ENCODE measurements around the gene TLN1. TPM values are rescaled to one million over a fixed set of nuclear protein-coding genes. Genes with fewer than 3 reads are reported as not detected.

TLN1 gene
- total RNA-seq, 2 donors from 2014 or later, result 177 to 196 TPM

DNA sequence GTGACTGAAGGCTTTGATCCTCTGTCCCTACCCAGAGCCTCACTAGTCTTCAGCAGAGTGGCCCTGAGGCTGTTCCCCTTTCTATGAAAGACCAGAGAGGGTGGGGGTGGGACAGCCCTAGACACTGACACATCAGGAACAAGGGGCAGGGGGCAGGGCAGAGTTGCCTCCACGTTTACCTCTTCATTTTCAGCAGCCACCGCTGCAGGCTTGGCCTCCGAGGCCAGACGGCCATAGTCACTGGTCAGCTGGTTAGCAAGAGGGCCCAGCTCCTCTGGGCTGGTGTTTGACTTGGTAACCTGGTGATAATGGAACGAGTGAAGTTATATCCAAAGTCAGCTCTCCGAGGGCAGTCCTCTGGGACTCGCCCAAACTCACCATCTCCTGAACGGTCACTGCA lies 26.6 kb downstream of the TLN1 start:
- no peak overlapping the region for H3K27ac ChIP-seq
- H3K36me3 ChIP-seq, result peaks cover 65% of the 10 kb centered on the region
- H3K9me3 ChIP-seq, result no peaks in the 10 kb centered on the region
- H3K4me1 ChIP-seq, result no peaks in the 10 kb centered on the region
- intact Hi-C loops (cut with DNase I), result no loop called here
- H3K4me3 ChIP-seq, result no peak overlapping the region
- TF ChIP-seq, protein P1, sequence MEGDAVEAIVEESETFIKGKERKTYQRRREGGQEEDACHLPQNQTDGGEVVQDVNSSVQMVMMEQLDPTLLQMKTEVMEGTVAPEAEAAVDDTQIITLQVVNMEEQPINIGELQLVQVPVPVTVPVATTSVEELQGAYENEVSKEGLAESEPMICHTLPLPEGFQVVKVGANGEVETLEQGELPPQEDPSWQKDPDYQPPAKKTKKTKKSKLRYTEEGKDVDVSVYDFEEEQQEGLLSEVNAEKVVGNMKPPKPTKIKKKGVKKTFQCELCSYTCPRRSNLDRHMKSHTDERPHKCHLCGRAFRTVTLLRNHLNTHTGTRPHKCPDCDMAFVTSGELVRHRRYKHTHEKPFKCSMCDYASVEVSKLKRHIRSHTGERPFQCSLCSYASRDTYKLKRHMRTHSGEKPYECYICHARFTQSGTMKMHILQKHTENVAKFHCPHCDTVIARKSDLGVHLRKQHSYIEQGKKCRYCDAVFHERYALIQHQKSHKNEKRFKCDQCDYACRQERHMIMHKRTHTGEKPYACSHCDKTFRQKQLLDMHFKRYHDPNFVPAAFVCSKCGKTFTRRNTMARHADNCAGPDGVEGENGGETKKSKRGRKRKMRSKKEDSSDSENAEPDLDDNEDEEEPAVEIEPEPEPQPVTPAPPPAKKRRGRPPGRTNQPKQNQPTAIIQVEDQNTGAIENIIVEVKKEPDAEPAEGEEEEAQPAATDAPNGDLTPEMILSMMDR (IDR thresholded peaks at IDR 0.05), result no peak
- no peak for DNase-seq
- H3K9ac ChIP-seq (ENCODE audit: low read depth in 2 of 2, low read length in 2 of 2), result no peak overlapping the region
- H3K27me3 ChIP-seq, result no peaks in the 10 kb centered on the region

DNA sequence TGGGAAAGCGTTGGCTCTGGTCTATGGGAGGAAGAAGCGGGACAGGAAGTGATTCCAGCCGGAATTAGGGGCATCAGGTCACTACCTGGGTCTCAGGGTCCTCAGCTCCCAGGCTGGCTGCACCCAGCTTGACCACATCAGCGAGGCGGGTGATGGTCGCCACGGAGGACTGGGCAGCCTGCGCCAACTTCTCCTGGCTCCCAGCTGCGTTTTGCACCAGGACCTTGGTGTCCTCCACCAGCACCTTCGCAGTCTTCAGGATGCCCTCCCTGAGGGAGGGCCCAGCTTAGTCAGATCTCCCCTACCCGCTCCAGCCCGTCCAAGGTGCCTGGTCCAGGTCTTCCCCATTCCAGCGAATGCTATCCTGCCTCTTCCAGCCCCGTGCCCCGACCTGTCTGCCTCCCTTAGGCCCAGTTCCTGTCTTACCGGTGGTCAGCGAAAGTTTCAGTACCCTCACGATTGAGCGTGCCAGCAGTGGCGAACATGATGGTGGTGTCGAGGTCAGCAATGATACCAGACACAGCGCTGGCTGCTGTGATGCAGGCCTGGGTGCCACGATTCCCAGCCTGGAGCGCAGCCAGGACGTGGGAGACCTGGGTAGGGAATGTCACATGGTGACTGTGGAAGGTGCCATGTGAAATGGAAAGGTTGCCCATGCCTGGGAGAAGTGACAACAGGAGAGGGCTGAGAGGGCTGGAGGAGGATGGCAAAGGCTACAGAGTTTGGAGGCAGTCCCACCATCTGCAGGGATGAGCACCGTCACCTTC lies 27.9 kb downstream of the TLN1 start:
- no peak overlapping the region for H3K9ac ChIP-seq (ENCODE audit: low read depth in 2 of 2, low read length in 2 of 2)
- TF ChIP-seq, protein P1 (IDR thresholded peaks at IDR 0.05), result no peak
- H3K27me3 ChIP-seq, result no peaks in the 10 kb centered on the region
- DNase-seq, result no peak
- no peak overlapping the region for H3K27ac ChIP-seq
- no peaks in the 10 kb centered on the region for H3K9me3 ChIP-seq
- H3K4me1 ChIP-seq, result no peaks in the 10 kb centered on the region
- H3K36me3 ChIP-seq, result peaks cover 73% of the 10 kb centered on the region
- H3K4me3 ChIP-seq, result no peak overlapping the region
- intact Hi-C loops (cut with DNase I), result no loop called here

DNA sequence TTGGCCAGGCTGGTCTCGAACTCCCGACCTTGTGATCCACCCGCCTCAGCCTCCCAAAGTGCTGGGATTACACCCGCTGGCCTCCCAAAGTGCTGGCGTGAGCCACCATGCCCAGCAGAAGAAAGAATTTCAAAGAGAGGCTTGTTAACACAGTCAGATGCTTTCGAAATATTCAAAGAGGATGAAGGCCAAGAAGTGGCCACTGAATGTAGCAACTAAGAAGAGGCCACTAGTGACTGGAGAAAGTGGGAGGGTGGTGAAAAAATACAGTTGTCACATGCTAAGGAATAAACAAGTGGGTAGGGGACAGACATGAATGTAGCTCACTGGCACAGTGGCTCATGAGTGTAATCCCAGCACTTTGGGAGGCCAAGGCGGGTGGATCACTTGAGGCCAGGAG lies 29.3 kb downstream of the TLN1 start:
- H3K9me3 ChIP-seq, result no peaks in the 10 kb centered on the region
- H3K36me3 ChIP-seq, result peaks cover 78% of the 10 kb centered on the region
- TF ChIP-seq, protein P1 (IDR thresholded peaks at IDR 0.05), result no peak
- no peak for DNase-seq
- no peaks in the 10 kb centered on the region for H3K27me3 ChIP-seq
- no peaks in the 10 kb centered on the region for H3K4me1 ChIP-seq
- H3K9ac ChIP-seq (ENCODE audit: low read depth in 2 of 2, low read length in 2 of 2), result no peak overlapping the region
- no peak overlapping the region for H3K27ac ChIP-seq
- no peak overlapping the region for H3K4me3 ChIP-seq
- intact Hi-C loops (cut with DNase I), result no loop called here

DNA sequence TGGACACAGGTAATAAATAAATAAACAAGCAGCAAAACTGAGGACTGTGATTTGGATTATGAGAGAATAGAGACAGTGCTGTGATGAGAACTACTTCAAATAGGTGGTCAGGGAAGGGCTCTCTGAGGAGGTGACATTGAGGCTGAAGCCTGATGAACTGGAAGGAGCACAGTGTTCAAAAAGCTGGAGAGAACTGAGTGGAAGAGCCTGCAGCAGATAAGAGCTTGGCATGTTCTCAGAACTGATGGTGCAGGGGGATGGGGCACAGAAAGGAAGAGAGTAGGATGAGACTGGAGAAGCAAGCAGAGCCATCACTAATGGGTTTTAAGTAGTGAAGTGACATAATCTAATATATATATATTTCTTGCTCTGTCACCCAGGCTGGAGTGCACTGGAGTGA lies 31.1 kb downstream of the TLN1 start:
- Histone ChIP-seq H3K36me3 (peaks cover 61% of the 10 kb centered on the region), H3K27ac (no peak overlapping the region), H3K4me3 (no peak overlapping the region), H3K9ac (ENCODE audit: low read depth in 2 of 2, low read length in 2 of 2) (no peak overlapping the region), H3K9me3 (no peaks in the 10 kb centered on the region), H3K27me3 (no peaks in the 10 kb centered on the region), H3K4me1 (no peaks in the 10 kb centered on the region)
- intact Hi-C loops (cut with DNase I), result no loop called here
- no peak for DNase-seq
- TF ChIP-seq, protein P1 (IDR thresholded peaks at IDR 0.05), result no peak

DNA sequence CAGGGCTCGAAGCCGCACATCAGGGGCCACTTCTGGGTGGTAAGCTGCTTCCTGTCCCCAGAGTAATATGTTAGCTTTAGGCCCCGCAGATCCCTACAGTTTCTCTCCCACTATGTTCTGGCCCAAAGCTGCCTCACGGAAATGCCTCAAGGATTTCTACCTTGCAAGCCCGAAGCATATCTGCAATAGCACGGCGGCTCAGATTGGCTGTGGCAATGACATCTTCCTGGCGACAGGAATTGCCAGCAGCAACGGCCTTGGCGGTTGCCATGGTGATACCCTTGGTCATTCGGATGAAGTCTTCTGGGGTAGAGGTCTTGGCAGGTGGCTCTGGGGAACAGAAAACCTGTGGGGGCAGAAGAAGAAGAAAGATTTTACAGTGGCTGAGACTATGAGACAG lies 32.0 kb downstream of the TLN1 start:
- Histone ChIP-seq H3K36me3 (peaks cover 53% of the 10 kb centered on the region), H3K9me3 (no peaks in the 10 kb centered on the region), H3K4me3 (no peak overlapping the region), H3K27me3 (no peaks in the 10 kb centered on the region), H3K4me1 (no peaks in the 10 kb centered on the region), H3K9ac (ENCODE audit: low read depth in 2 of 2, low read length in 2 of 2) (no peak overlapping the region), H3K27ac (no peak overlapping the region)
- intact Hi-C loops (cut with DNase I), result no loop called here
- no peak for DNase-seq
- TF ChIP-seq, protein P1 (IDR thresholded peaks at IDR 0.05), result no peak

Data from colonic mucosa (tissue), 4 donors.